Measurements from ENCODE around the gene JOSD2. TPM values are rescaled to one million over a fixed set of nuclear protein-coding genes. Genes with fewer than 3 reads are reported as not detected.

Gene JOSD2
- total and polyA plus RNA-seq, 9 of the 15 experiments (the other 6 are each of a cell fraction or from before 2014, with no cell fraction given) = 0.06 to 14.4 (median 3.1) TPM

GRCh38 chr19:50476224-50476906 is 34.6 kb downstream of the JOSD2 start, which contains the start of the genes EMC10 and GARIN5A (continued):
- TF ChIP-seq ZNF395 (CRISPR knock-in tag; IDR thresholded peaks at IDR 0.05) (no peak), NFIC (IDR thresholded peaks at IDR 0.05) (peak; percentile 84), KAT2B (IDR thresholded peaks at IDR 0.05; ENCODE audit: low read depth, low read length) (no peak), SMARCE1 (IDR thresholded peaks at IDR 0.05) (no peak), ZNF407 (IDR thresholded peaks at IDR 0.05; ENCODE audit: low read depth) (no peak), ZNF324 (CRISPR knock-in tag; IDR thresholded peaks at IDR 0.05) (no peak), NFATC3 (IDR thresholded peaks at IDR 0.05) (no peak), MAZ (CRISPR knock-in tag; conservative IDR thresholded peaks at IDR 0.05 in 1 of 2, IDR thresholded peaks at IDR 0.05 in 1 of 2) (peak; percentile 48 to 67), ZBTB12 (CRISPR knock-in tag; IDR thresholded peaks at IDR 0.05) (peak; percentile 99), TEAD1 (CRISPR knock-in tag; IDR thresholded peaks at IDR 0.05) (0 out of 4 replicates have a peak, but pooled peaks of 1 of the 2 experiments have one; percentile 39), NFE2 (IDR thresholded peaks at IDR 0.05; ENCODE audit: low read depth) (peak; percentile 45; the same call in 1 of the 2 replicates), ZNF79 (CRISPR knock-in tag; IDR thresholded peaks at IDR 0.05; ENCODE audit: low read depth) (no peak), SUPT5H (IDR thresholded peaks at IDR 0.05) (peak; percentile 93), MLLT1 (IDR thresholded peaks at IDR 0.05) (no peak), HNRNPH1 (optimal IDR thresholded peaks at IDR 0.05; ENCODE audit: low read depth, low read length) (no peak), RAD21 (CRISPR knock-in tag; conservative IDR thresholded peaks at IDR 0.05 in 1 of 2, IDR thresholded peaks at IDR 0.05 in 1 of 2) (no peak)
